HCT116 (cell line): ENCODE data around the gene TWIST2. TPM values are rescaled to one million over a fixed set of nuclear protein-coding genes. Genes with fewer than 3 reads are reported as not detected.

ENCODE experiments used
- ATAC-seq: fragments of 200-7000 bp; cut with Tn5 transposase; 2 replicates; pipeline ENCODE4 v1.9.1; 2020; ENCODE audit warnings: mild to moderate bottlenecking, moderate library complexity
- BruUV-seq: library from RNA; stranded (reverse); fragments of 400-500 nt; replicated peaks from 2 replicates; lab custom pipeline; 2021; lab: Mats Ljungman, UMichigan
- CTCF ChIA-PET: fragments of 300-600 bp; sonication (Branson Sonifier 250); formaldehyde crosslinking; loops from one replicate; lab custom pipeline; 2021; ENCODE audit warnings: antibody characterized with exemption; lab: Charles Lee
- POLR2A ChIA-PET: fragments of 300-600, 350-600 bp; sonication (Branson Sonifier 250); formaldehyde crosslinking; loops from one replicate; lab custom pipeline; 2021; ENCODE audit warnings: antibody characterized with exemption; lab: Charles Lee
- RAD21 ChIA-PET, 2 experiments: fragments of 300-600 bp; sonication (Branson Sonifier 250); formaldehyde crosslinking; loops; one replicate each; lab custom pipeline; 2023; ENCODE audit warnings: low total read pairs in 2 of 2; ENCODE audit not compliant: uncharacterized antibody in 2 of 2, unreplicated experiment in 2 of 2, low non-redundant PET in 1 of 2; lab: Charles Lee
- DNase-seq: peaks from one replicate; pipeline ENCODE4 v3.0.0-alpha.2; 2010; ENCODE audit warnings: low read depth, low spot score
- H2AFZ ChIP-seq: fragments of 200-600 bp; shearing (Covaris generic), sonication (generic); 2 replicates; pipeline ENCODE4 v1.6.1; 2017; ENCODE audit warnings: low read depth, mixed run types, mixed read lengths, antibody characterized with exemption, low read length; ENCODE audit not compliant: poor library complexity, severe bottlenecking
- H3K27ac ChIP-seq: 2 replicates; pipeline ENCODE4 v1.5.1; 2012; ENCODE audit warnings: low read depth, low read length
- H3K27me3 ChIP-seq: fragments of 200-600 bp; sonication (generic); 2 replicates; pipeline ENCODE4 v1.6.1; 2016; ENCODE audit warnings: mixed run types, low read length, mixed read lengths; ENCODE audit not compliant: insufficient read depth
- H3K36me3 ChIP-seq, 2 experiments: fragments of 200-500 bp in 1 of 2; fragments of 200-600 bp in 1 of 2; sonication (Bioruptor generic) in 1 of 2; sonication (generic) in 1 of 2; 2 replicates each; pipeline versions ENCODE4 v1.5.1 to v1.6.1; 2014 to 2016; ENCODE audit warnings: low read length in 2 of 2, inconsistent platforms in 1 of 2, mixed read lengths in 1 of 2, mixed run types in 1 of 2; ENCODE audit not compliant: insufficient read depth in 2 of 2, control insufficient read depth in 1 of 2
- H3K4me1 ChIP-seq, 2 experiments: fragments of 200-600 bp in 1 of 2; sonication (generic) in 1 of 2; 2 replicates each; pipeline versions ENCODE4 v1.5.1 to v1.6.1; 2012 to 2017; ENCODE audit warnings: low read length in 2 of 2, inconsistent platforms in 1 of 2, mild to moderate bottlenecking in 1 of 2, mixed read lengths in 1 of 2, mixed run types in 1 of 2, moderate library complexity in 1 of 2; ENCODE audit not compliant: insufficient read depth in 2 of 2, control insufficient read depth in 1 of 2
- H3K4me2 ChIP-seq: fragments of 200-600 bp; sonication (generic); 2 replicates; pipeline ENCODE4 v1.6.1; 2017; ENCODE audit warnings: mixed run types, low read length, mixed read lengths
- H3K4me3 ChIP-seq, 2 experiments: fragments of 200-600 bp in 1 of 2; sonication (generic) in 1 of 2; replicated peaks in 1 of 2; 2 replicates each; pipeline ENCODE4 v1.5.1; 2011 to 2016; ENCODE audit warnings: low read length in 2 of 2, control low read depth in 1 of 2, low read depth in 1 of 2, mild to moderate bottlenecking in 1 of 2, mixed read lengths in 1 of 2, mixed run types in 1 of 2
- H3K79me2 ChIP-seq: fragments of 200-600 bp; sonication (generic); 2 replicates; pipeline ENCODE4 v1.6.1; 2017; ENCODE audit warnings: mild to moderate bottlenecking, mixed run types, low read length, moderate library complexity, mixed read lengths; ENCODE audit not compliant: insufficient read depth
- H3K9ac ChIP-seq: fragments of 200-600 bp; sonication (generic); 2 replicates; pipeline ENCODE4 v1.6.1; 2016; ENCODE audit warnings: low read length, mixed read lengths
- H3K9me2 ChIP-seq: fragments of 200-600 bp; sonication (generic), shearing (Covaris generic); 2 replicates; pipeline ENCODE4 v1.6.1; 2017; ENCODE audit warnings: mixed run types, mild to moderate bottlenecking, moderate library complexity; ENCODE audit not compliant: insufficient read depth
- H3K9me3 ChIP-seq, 2 experiments: fragments of 200-500 bp in 1 of 2; fragments of 200-600 bp in 1 of 2; sonication (Bioruptor generic) in 1 of 2; sonication (generic) in 1 of 2; 2 replicates each; pipeline ENCODE4 v1.6.1; 2014 to 2017; ENCODE audit warnings: low read length in 2 of 2, mixed read lengths in 2 of 2, inconsistent platforms in 1 of 2, low read depth in 1 of 2, mild to moderate bottlenecking in 1 of 2, mixed run types in 1 of 2, moderate library complexity in 1 of 2; ENCODE audit not compliant: control insufficient read depth in 1 of 2, insufficient read depth in 1 of 2
- H4K20me1 ChIP-seq: fragments of 200-600 bp; sonication (generic), shearing (Covaris generic); 2 replicates; pipeline ENCODE4 v1.6.1; 2017; ENCODE audit warnings: mixed run types, mild to moderate bottlenecking, moderate library complexity; ENCODE audit not compliant: insufficient read depth
- ATF3 ChIP-seq: IDR thresholded peaks from 2 replicates; pipeline ENCODE4 v1.6.1; 2012
- CBX3 ChIP-seq: IDR thresholded peaks from 2 replicates; pipeline ENCODE4 v1.6.1; 2012; ENCODE audit warnings: low read depth
- CEBPB ChIP-seq: IDR thresholded peaks from 2 replicates; pipeline ENCODE4 v1.6.1; 2012; ENCODE audit warnings: low read depth
- ELF1 ChIP-seq: IDR thresholded peaks from 2 replicates; pipeline ENCODE4 v1.6.1; 2012; ENCODE audit warnings: low read depth, borderline replicate concordance
- EZH2 ChIP-seq: fragments of 200-600 bp; sonication (generic); IDR thresholded peaks from 2 replicates; pipeline ENCODE4 v1.6.1; 2017; ENCODE audit warnings: antibody characterized with exemption, mixed run types
- EZH2phosphoT487 ChIP-seq: fragments of 200-600 bp; IDR thresholded peaks from 2 replicates; pipeline ENCODE4 v1.6.1; 2018; ENCODE audit warnings: antibody characterized with exemption, borderline replicate concordance
- FOSL1 ChIP-seq: IDR thresholded peaks from 2 replicates; pipeline ENCODE4 v1.6.1; 2012; ENCODE audit warnings: low read depth
- JUND ChIP-seq: IDR thresholded peaks from 2 replicates; pipeline ENCODE4 v1.6.1; 2012
- POLR2A ChIP-seq: IDR thresholded peaks from 2 replicates; pipeline ENCODE4 v1.7.0; 2011; ENCODE audit warnings: borderline replicate concordance; ENCODE audit not compliant: insufficient read depth, insufficient read length; ENCODE audit errors: extremely low read depth
- POLR2AphosphoS5 ChIP-seq: IDR thresholded peaks from 2 replicates; pipeline ENCODE4 v1.6.1; 2011; ENCODE audit warnings: mild to moderate bottlenecking, low read depth, low read length, moderate library complexity
- REST ChIP-seq: IDR thresholded peaks from 2 replicates; pipeline ENCODE4 v1.6.1; 2012; ENCODE audit warnings: low read depth
- SRF ChIP-seq: IDR thresholded peaks from 2 replicates; pipeline ENCODE4 v1.6.1; 2012; ENCODE audit warnings: low read depth
- TCF7L2 ChIP-seq: IDR thresholded peaks from 2 replicates; pipeline ENCODE4 v1.7.0; 2011; ENCODE audit warnings: borderline replicate concordance, inconsistent platforms; ENCODE audit not compliant: insufficient read depth, insufficient read length; ENCODE audit errors: extremely low read depth
- YY1 ChIP-seq: IDR thresholded peaks from 2 replicates; pipeline ENCODE4 v1.6.1; 2011; ENCODE audit warnings: low read length, low read depth, moderate library complexity, mild to moderate bottlenecking; ENCODE audit not compliant: insufficient replicate concordance; ENCODE audit errors: extremely low read depth
- ZFX ChIP-seq: fragments of 450-650 bp; IDR thresholded peaks from 2 replicates; pipeline ENCODE4 v1.6.1; 2017
- ZNF274 ChIP-seq: fragments of 200-500 bp; sonication (Bioruptor generic); IDR thresholded peaks from 2 replicates; pipeline ENCODE4 v1.6.1; 2014; ENCODE audit warnings: mild to moderate bottlenecking, low read depth, low read length, inconsistent platforms
- intact Hi-C: fragments of 100-400 bp; cut with micrococcal nuclease; formaldehyde crosslinking; loops from 2 replicates; pipeline ENCODE4 v1.10.0; 2022
- total RNA-seq: library from RNA; stranded (reverse); gene quantifications from one replicate; pipeline ENCODE4 v1.2.1, GENCODE V29; 2021; ENCODE audit not compliant: unreplicated experiment

TWIST2 gene
- total RNA-seq, 1 experiment from 2014 or later, result not detected

GRCh38 chr2:238873381-238873801 lies 25.5 kb downstream of the TWIST2 start:
- no TSS peak for BruUV-seq
- no peak overlapping the region for H3K4me2 ChIP-seq
- ChIA-PET POLR2A (no interaction called here), RAD21 (no interaction called here), CTCF (no interaction called here)
- H2AFZ ChIP-seq, result no peak overlapping the region
- no peaks in the 10 kb centered on the region for H3K36me3 ChIP-seq
- peaks cover 3% of the 10 kb centered on the region; the same call in 1 of the 2 replicates for H3K27me3 ChIP-seq
- H3K79me2 ChIP-seq, result no peaks in the 10 kb centered on the region
- no peaks in the 10 kb centered on the region for H3K4me1 ChIP-seq
- DNase-seq (no peak), ATAC-seq (no peak)
- H4K20me1 ChIP-seq, result no peaks in the 10 kb centered on the region
- no peaks in the 10 kb centered on the region for H3K9me2 ChIP-seq
- H3K27ac ChIP-seq, result no peak overlapping the region
- intact Hi-C loops, result no loop called here
- H3K9ac ChIP-seq, result no peak overlapping the region
- H3K4me3 ChIP-seq, result no peak overlapping the region
- TF ChIP-seq FOSL1, result no peak
- no peaks in the 10 kb centered on the region for H3K9me3 ChIP-seq

- intact Hi-C loops, result no loop called here
- no TSS peak for BruUV-seq
- Histone ChIP-seq H4K20me1 (no peaks in the 10 kb centered on the region), H3K9me2 (no peaks in the 10 kb centered on the region), H3K4me1 (no peaks in the 10 kb centered on the region), H3K4me2 (no peak overlapping the region), H3K36me3 (no peaks in the 10 kb centered on the region), H2AFZ (no peak overlapping the region), H3K4me3 (no peak overlapping the region), H3K27ac (no peak overlapping the region), H3K9me3 (no peaks in the 10 kb centered on the region), H3K79me2 (no peaks in the 10 kb centered on the region)
- CTCF ChIA-PET, result no interaction called here
- POLR2A ChIA-PET, result interaction anchor here (0.6 kb wide), 1 partner anchor 1599 kb away, joined by 3 read pairs; no protein-coding TSS in a partner anchor
- RAD21 ChIA-PET, result no interaction called here
- TF ChIP-seq CBX3 (no peak), ZFX (no peak), REST (no peak), EZH2phosphoT487 (no peak), POLR2AphosphoS5 (no peak), CEBPB (no peak), ATF3 (no peak), TCF7L2 (no peak), JUND (no peak), YY1 (no peak), FOSL1 (no peak), ELF1 (no peak), POLR2A (no peak), SRF (no peak), ZNF274 (no peak), EZH2 (no peak)
- TF ChIP-seq, all 23 proteins: peak for 0
- DNase-seq (no peak), ATAC-seq (no peak)
- peaks cover 3% of the 10 kb centered on the region; the same call in 1 of the 2 replicates for H3K27me3 ChIP-seq
- H3K9ac ChIP-seq, result no peak overlapping the region
Measured at GRCh38 chr2:238873841-238874240, 26.0 kb downstream of the TWIST2 start.
